ENCODE data around the gene ARID3A. TPM values are rescaled to one million over a fixed set of nuclear protein-coding genes. Genes with fewer than 3 reads are reported as not detected.

The ARID3A gene
- total RNA-seq, 2 experiments from 2014 or later = 9.9 to 21.6 TPM

- ChIA-PET CTCF (ENCODE audit: unreplicated experiment) (no interaction called here), POLR2A (no interaction called here)
- Histone ChIP-seq H3K27ac (ENCODE audit: low read depth, low read length, poor library complexity, severe bottlenecking) (no peak overlapping the region), H3K9me3 (ENCODE audit: low read length) (no peaks in the 10 kb centered on the region), H3K9me2 (ENCODE audit: insufficient read depth, low read length) (no peaks in the 10 kb centered on the region), H4K20me1 (ENCODE audit: insufficient read depth, low read length) (no peaks in the 10 kb centered on the region), H2AFZ (ENCODE audit: low read length) (no peak overlapping the region), H3K4me3 (ENCODE audit: low read depth, low read length, poor library complexity, severe bottlenecking) (peak overlapping the region; percentile 44), H3K4me2 (ENCODE audit: low read length) (peak overlapping the region; percentile 67), H3K36me3 (ENCODE audit: insufficient read depth, low read length) (no peaks in the 10 kb centered on the region), H3K79me2 (ENCODE audit: insufficient read depth, low read depth, low read length) (no peaks in the 10 kb centered on the region), H3K4me1 (ENCODE audit: insufficient read depth, low read length, poor library complexity, severe bottlenecking) (peaks cover 36% of the 10 kb centered on the region)
- TF ChIP-seq CTCF (conservative IDR thresholded peaks at IDR 0.05; ENCODE audit: low read length) (no peak), EZH2phosphoT487 (IDR thresholded peaks at IDR 0.05; ENCODE audit: borderline replicate concordance, low read depth, low read length) (no peak)
- no peak for DNase-seq (ENCODE audit: low spot score)
- no TSS peak for BruUV-seq (replicated peaks)
- intact Hi-C loops (cut with micrococcal nuclease; ENCODE audit: unreplicated experiment) = no loop called here
Observed at GRCh38 chr19:953445-954271, 27.8 kb downstream of the ARID3A start.

GRCh38 chr19:954272-954671 lies 28.4 kb downstream of the ARID3A start:
- CTCF ChIA-PET (ENCODE audit: unreplicated experiment) = no interaction called here

More at GRCh38 chr19:954272-954671, 28.4 kb downstream of the ARID3A start:
- Histone ChIP-seq H3K9me3 (ENCODE audit: low read length) (no peaks in the 10 kb centered on the region), H3K79me2 (ENCODE audit: insufficient read depth, low read depth, low read length) (no peaks in the 10 kb centered on the region), H3K4me2 (ENCODE audit: low read length) (no peak overlapping the region), H2AFZ (ENCODE audit: low read length) (no peak overlapping the region), H3K9me2 (ENCODE audit: insufficient read depth, low read length) (no peaks in the 10 kb centered on the region), H4K20me1 (ENCODE audit: insufficient read depth, low read length) (no peaks in the 10 kb centered on the region), H3K27ac (ENCODE audit: low read depth, low read length, poor library complexity, severe bottlenecking) (no peak overlapping the region), H3K36me3 (ENCODE audit: insufficient read depth, low read length) (no peaks in the 10 kb centered on the region), H3K4me3 (ENCODE audit: low read depth, low read length, poor library complexity, severe bottlenecking) (no peak overlapping the region), H3K4me1 (ENCODE audit: insufficient read depth, low read length, poor library complexity, severe bottlenecking) (peaks cover 29% of the 10 kb centered on the region)
- no TSS peak for BruUV-seq (replicated peaks)
- no peak for DNase-seq (ENCODE audit: low spot score)
- intact Hi-C loops (cut with micrococcal nuclease; ENCODE audit: unreplicated experiment) = no loop called here
- POLR2A ChIA-PET = no interaction called here
- TF ChIP-seq EZH2phosphoT487 (IDR thresholded peaks at IDR 0.05; ENCODE audit: borderline replicate concordance, low read depth, low read length) (no peak), CTCF (conservative IDR thresholded peaks at IDR 0.05; ENCODE audit: low read length) (no peak)
